ENCODE measurements around the gene RFC5. TPM values are rescaled to one million over a fixed set of nuclear protein-coding genes. Genes with fewer than 3 reads are reported as not detected.
"Not testable (repeated sequence)": the region's sequence is repeated elsewhere in the genome, so short reads cannot be mapped to it uniquely, and the experiment has no call there.

RFC5 gene
- total RNA-seq, 1 donor from 2014 or later = 10.1 TPM

GRCh38 chr12:118020036-118020435 lies 3.5 kb downstream of the RFC5 start:
- H3K4me3 ChIP-seq (ENCODE audit: low read depth, low read length) = no peak overlapping the region
- H3K36me3 ChIP-seq (ENCODE audit: control insufficient read depth, insufficient read depth, low read length) = no peaks in the 10 kb centered on the region
- H3K27me3 ChIP-seq (ENCODE audit: control insufficient read depth, insufficient read depth, low read length) = no peaks in the 10 kb centered on the region
- no peak for TF ChIP-seq CTCF (IDR thresholded peaks at IDR 0.05; ENCODE audit: insufficient read depth, low read length, poor library complexity, severe bottlenecking)
- no peak for DNase-seq (ENCODE audit: low read depth)

GRCh38 chr12:118022097-118022727 lies 5.7 kb downstream of the RFC5 start:
- H3K36me3 ChIP-seq (ENCODE audit: control insufficient read depth, insufficient read depth, low read length); H3K4me3 ChIP-seq (ENCODE audit: low read depth, low read length); DNase-seq (ENCODE audit: low read depth); H3K27me3 ChIP-seq (ENCODE audit: control insufficient read depth, insufficient read depth, low read length): not testable (repeated sequence)

- no peak for TF ChIP-seq CTCF (IDR thresholded peaks at IDR 0.05; ENCODE audit: insufficient read depth, low read length, poor library complexity, severe bottlenecking)
- no peak overlapping the region for H3K4me3 ChIP-seq (ENCODE audit: low read depth, low read length)
- H3K27me3 ChIP-seq (ENCODE audit: control insufficient read depth, insufficient read depth, low read length) = no peaks in the 10 kb centered on the region
- DNase-seq (ENCODE audit: low read depth) = no peak
- no peaks in the 10 kb centered on the region for H3K36me3 ChIP-seq (ENCODE audit: control insufficient read depth, insufficient read depth, low read length)
These were observed 6.2 kb downstream of the RFC5 start for GRCh38 chr12:118022728-118023109.

- Histone ChIP-seq H3K27me3 (ENCODE audit: control insufficient read depth, insufficient read depth, low read length) (no peaks in the 10 kb centered on the region), H3K4me3 (ENCODE audit: low read depth, low read length) (no peak overlapping the region), H3K36me3 (ENCODE audit: control insufficient read depth, insufficient read depth, low read length) (no peaks in the 10 kb centered on the region)
- TF ChIP-seq CTCF (IDR thresholded peaks at IDR 0.05; ENCODE audit: insufficient read depth, low read length, poor library complexity, severe bottlenecking) = no peak
- no peak for DNase-seq (ENCODE audit: low read depth)
These were observed 6.9 kb downstream of the RFC5 start for GRCh38 chr12:118023301-118023860.

GRCh38 chr12:118025168-118025567 lies 8.7 kb downstream of the RFC5 start:
- no peak for TF ChIP-seq CTCF (IDR thresholded peaks at IDR 0.05; ENCODE audit: insufficient read depth, low read length, poor library complexity, severe bottlenecking)
- Histone ChIP-seq H3K4me3 (ENCODE audit: low read depth, low read length) (no peak overlapping the region), H3K27me3 (ENCODE audit: control insufficient read depth, insufficient read depth, low read length) (no peaks in the 10 kb centered on the region), H3K36me3 (ENCODE audit: control insufficient read depth, insufficient read depth, low read length) (no peaks in the 10 kb centered on the region)
- no peak for DNase-seq (ENCODE audit: low read depth)

- DNase-seq (ENCODE audit: low read depth) = no peak
- TF ChIP-seq CTCF (IDR thresholded peaks at IDR 0.05; ENCODE audit: insufficient read depth, low read length, poor library complexity, severe bottlenecking) = no peak
- Histone ChIP-seq H3K27me3 (ENCODE audit: control insufficient read depth, insufficient read depth, low read length) (no peaks in the 10 kb centered on the region), H3K36me3 (ENCODE audit: control insufficient read depth, insufficient read depth, low read length) (peaks cover 3% of the 10 kb centered on the region), H3K4me3 (ENCODE audit: low read depth, low read length) (no peak overlapping the region)
These were observed 12.7 kb downstream of the RFC5 start for GRCh38 chr12:118029166-118029565.
